Activated CD8-positive, alpha-beta memory T cell treated with anti-CD3 and anti-CD28 coated beads, Interleukin-2, amount 50 U/mL, for 48 hours (primary cell): ENCODE measurements around the gene DAB2.

ENCODE experiments used
- DNase-seq: peaks from one replicate; pipeline ENCODE4 v3.0.0-alpha.2; 2020

DAB2 gene

GRCh38 chr5:39331861-39332381 lies 92.9 kb downstream of the DAB2 start:
- DNase-seq: no peak

GRCh38 chr5:39328731-39329130 lies 96.0 kb downstream of the DAB2 start:
- DNase-seq: no peak

GRCh38 chr5:39323542-39323941 lies 101.2 kb downstream of the DAB2 start:
- no peak for DNase-seq
